DND-41 (cell line): ENCODE results near the gene HSPA1B.

ENCODE experiments used
- CTCF ChIP-seq: IDR thresholded peaks from 2 replicates; pipeline ENCODE4 v1.5.1; 2012; ENCODE audit warnings: borderline replicate concordance, low read length, moderate library complexity, mild to moderate bottlenecking; ENCODE audit not compliant: poor library complexity, severe bottlenecking; ENCODE audit errors: extremely low read depth
- EZH2 ChIP-seq: IDR thresholded peaks from 3 replicates; pipeline ENCODE4 v1.6.1; 2012; ENCODE audit warnings: borderline replicate concordance, low read depth, mild to moderate bottlenecking, moderate library complexity, low read length, inconsistent platforms; ENCODE audit not compliant: severe bottlenecking

DNA sequence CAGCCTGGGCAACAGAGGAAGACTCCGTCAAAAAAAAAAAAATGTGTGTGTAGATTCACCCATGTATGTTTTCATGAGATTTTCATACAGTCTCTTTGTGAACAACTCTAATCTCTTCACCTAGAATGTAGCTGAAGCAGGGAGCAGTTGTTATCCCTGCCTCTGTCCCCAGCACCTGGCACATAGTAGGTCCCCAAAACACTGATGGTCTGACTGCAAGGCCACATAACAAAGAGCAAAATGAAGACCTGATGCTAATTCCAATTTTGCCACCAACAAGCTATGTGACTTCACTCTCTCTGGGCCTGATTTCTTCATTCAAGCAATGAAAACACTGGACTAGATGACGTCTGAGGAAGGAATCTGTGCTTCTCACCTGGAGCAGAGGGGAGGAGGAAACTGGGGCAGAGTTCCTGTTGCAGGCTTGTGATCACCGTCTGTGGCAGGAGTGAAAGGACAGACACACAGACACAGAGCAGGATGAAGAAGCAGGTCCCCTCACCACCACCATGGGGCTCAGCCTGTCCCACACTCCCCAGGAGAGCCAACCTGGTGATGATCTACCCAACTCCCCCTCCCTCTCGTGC is 46.6 kb downstream of the HSPA1B start:
- no peak for TF ChIP-seq EZH2
- TF ChIP-seq CTCF, result no peak
